Activated T-helper 2 cell treated with anti-CD3 and anti-CD28 coated beads, Interferon-gamma antibody, Interleukin-2, Interleukin-4, amounts not matched to agents 10 μg/mL and 5 μg/mL and 100 μg/mL, durations not matched to agents 14 hours and 24 hours and 36 hours (primary cell): ENCODE measurements around the gene MS4A18. TPM values are rescaled to one million over a fixed set of nuclear protein-coding genes. Genes with fewer than 3 reads are reported as not detected.
"Not testable (repeated sequence)": the region's sequence is repeated elsewhere in the genome, so short reads cannot be mapped to it uniquely, and the experiment has no call there.

ENCODE experiments used
- DNase-seq: peaks from one replicate; pipeline ENCODE4 v3.0.0; 2021; ENCODE audit warnings: low spot score
- H3K27ac Mint-ChIP-seq: one replicate; pipeline ENCODE4 v1.8.0; 2021; ENCODE audit warnings: mixed read lengths
- H3K27me3 Mint-ChIP-seq: one replicate; pipeline ENCODE4 v1.8.0; 2021; ENCODE audit warnings: low read depth, mixed read lengths
- H3K36me3 Mint-ChIP-seq: one replicate; pipeline ENCODE4 v1.8.0; 2021; ENCODE audit warnings: low read depth, mixed read lengths
- H3K4me1 Mint-ChIP-seq: one replicate; pipeline ENCODE4 v1.8.0; 2021; ENCODE audit warnings: low read depth, mixed read lengths
- H3K4me3 Mint-ChIP-seq: one replicate; pipeline ENCODE4 v1.8.0; 2021; ENCODE audit warnings: low read depth, mild to moderate bottlenecking, moderate library complexity, mixed read lengths
- H3K9me3 Mint-ChIP-seq: one replicate; pipeline ENCODE4 v1.8.0; 2021; ENCODE audit warnings: mixed read lengths
- intact Hi-C: fragments of 100-400 bp; cut with micrococcal nuclease; formaldehyde crosslinking; loops from one replicate; pipeline ENCODE4 v1.15.1; 2023
- total RNA-seq: library from RNA; stranded (reverse); gene quantifications from 2 replicates; pipeline ENCODE4 v1.2.3, GENCODE V29; 2022

MS4A18 gene
- total RNA-seq, 1 donor from 2014 or later, result not detected

DNA sequence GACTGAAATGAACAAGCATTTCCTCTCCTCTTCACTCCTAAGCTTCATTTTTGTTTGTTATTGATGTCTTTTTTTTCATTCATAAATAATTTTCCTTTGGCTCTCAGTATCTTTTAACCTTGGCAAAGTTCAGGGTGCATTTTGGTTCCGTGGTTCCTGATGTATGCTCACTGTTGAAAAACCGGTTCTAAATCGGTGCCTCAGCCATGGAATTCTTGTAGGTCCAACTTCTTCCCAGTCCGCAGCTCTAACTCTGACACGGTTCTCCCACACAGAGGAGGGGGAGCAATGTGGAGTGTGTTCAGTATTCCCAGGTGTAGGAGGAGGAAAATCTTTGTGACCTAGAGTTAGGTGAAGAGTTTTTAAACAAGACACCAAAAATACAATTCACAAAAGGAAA, 19.6 kb downstream of the MS4A18 start:
- peaks cover 5% of the 10 kb centered on the region for H3K9me3 Mint-ChIP-seq
- peaks cover 7% of the 10 kb centered on the region for H3K27me3 Mint-ChIP-seq
- intact Hi-C loops, result no loop called here

DNA sequence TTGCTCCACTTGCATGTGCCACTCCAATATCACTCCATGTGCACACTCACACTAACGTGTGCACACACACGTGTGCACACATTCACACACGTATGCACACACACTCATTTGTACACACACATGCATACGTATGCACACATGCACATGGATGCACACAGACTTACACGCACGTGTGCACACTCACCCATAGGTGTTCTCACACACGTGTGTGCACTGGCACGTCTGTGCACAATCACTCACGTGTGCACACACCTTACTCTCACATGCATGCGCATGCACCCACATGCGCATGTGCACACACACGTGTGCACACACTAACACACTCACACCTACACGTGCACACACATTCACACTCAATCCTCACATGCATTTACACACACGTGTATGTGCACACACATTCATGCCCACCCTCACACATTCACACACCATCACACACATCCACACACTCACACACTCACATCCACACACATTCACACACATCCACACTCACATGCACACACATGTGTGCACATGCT, 22.9 kb downstream of the MS4A18 start:
- Mint-ChIP-seq H3K27me3 (peaks cover 7% of the 10 kb centered on the region), H3K27ac (no peak overlapping the region), H3K36me3 (no peaks in the 10 kb centered on the region), H3K9me3 (peaks cover 5% of the 10 kb centered on the region), H3K4me1 (no peaks in the 10 kb centered on the region), H3K4me3 (no peak overlapping the region)
- DNase-seq, result no peak
- intact Hi-C loops, result no loop called here

More for the DNA sequence above, 19.6 kb downstream of the MS4A18 start:
- no peak for DNase-seq
- no peak overlapping the region for H3K27ac Mint-ChIP-seq
- no peaks in the 10 kb centered on the region for H3K4me1 Mint-ChIP-seq
- no peak overlapping the region for H3K4me3 Mint-ChIP-seq
- H3K36me3 Mint-ChIP-seq, result no peaks in the 10 kb centered on the region

DNA sequence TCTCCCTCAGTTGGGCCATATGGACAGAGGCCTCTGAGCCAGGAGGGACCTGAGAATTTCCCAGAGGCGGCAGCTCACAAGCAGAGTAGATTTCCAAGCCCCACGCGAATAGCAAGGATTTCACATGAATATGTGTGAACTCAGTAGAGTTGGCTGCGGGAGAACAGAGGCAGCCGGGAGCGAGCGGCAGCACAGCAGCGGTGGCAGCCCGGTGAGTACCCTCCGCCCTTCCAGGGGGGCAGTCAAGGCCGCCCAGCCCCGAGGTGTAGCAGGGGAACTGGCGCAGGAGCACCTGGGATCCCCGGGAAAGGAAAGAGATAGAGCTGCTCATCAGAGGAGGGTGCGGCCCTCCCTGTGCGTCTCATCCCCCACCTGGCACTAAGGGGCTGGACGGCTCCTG, 23.7 kb downstream of the MS4A18 start:
- no peak for DNase-seq
- no peaks in the 10 kb centered on the region for H3K36me3 Mint-ChIP-seq
- peaks cover 6% of the 10 kb centered on the region for H3K27me3 Mint-ChIP-seq
- no peaks in the 10 kb centered on the region for H3K4me1 Mint-ChIP-seq
- peaks cover 5% of the 10 kb centered on the region for H3K9me3 Mint-ChIP-seq
- H3K4me3 Mint-ChIP-seq, result no peak overlapping the region
- intact Hi-C loops, result no loop called here
- H3K27ac Mint-ChIP-seq, result no peak overlapping the region

DNA sequence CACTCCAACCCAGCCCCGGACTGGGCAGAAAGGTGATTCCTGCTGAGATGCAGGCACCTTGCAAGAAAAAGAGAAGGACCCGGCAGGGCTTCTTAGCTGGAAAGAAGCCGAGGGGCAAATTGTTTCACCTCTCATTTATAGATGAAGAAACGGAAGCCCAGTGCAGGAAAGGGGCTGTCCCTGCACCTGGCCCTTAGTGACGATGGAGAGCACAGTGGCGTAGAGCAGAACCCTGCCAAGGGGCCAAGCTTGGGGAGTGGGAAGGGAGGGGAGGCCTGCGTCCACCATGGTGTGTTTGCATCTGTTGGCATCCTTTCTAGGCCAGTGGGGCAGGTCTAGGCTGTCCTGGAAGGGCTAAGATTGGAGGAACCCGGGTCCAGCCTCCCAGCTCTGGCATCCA, 24.3 kb downstream of the MS4A18 start:
- H3K4me1 Mint-ChIP-seq, result no peaks in the 10 kb centered on the region
- intact Hi-C loops, result no loop called here
- H3K36me3 Mint-ChIP-seq, result no peaks in the 10 kb centered on the region
- H3K27ac Mint-ChIP-seq, result no peak overlapping the region
- peaks cover 7% of the 10 kb centered on the region for H3K27me3 Mint-ChIP-seq
- H3K9me3 Mint-ChIP-seq, result peaks cover 5% of the 10 kb centered on the region
- H3K4me3 Mint-ChIP-seq, result no peak overlapping the region
- no peak for DNase-seq

DNA sequence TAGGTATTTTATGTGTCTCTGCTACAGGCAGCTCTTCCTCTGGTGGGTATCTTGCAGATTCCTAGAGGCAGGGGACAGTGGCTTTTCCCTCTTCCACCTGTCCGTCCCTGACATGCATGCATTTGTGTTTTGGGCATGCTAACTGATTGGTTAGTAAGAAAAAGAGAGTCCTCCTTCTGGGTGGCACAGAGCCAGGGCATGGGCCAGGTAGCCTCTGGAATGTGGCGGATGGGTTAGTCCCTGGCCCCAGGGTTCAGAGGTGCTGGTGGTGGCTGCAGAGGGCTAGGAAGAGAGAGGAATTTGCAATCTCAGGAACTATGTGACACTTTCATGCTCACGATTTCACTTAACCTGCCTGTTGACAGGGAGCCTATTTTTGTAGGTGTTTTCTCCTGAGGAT, 26.4 kb downstream of the MS4A18 start:
- Mint-ChIP-seq H3K36me3 (no peaks in the 10 kb centered on the region), H3K9me3 (peaks cover 5% of the 10 kb centered on the region), H3K4me3 (no peak overlapping the region), H3K4me1 (no peaks in the 10 kb centered on the region), H3K27ac (no peak overlapping the region), H3K27me3 (peaks cover 7% of the 10 kb centered on the region)
- DNase-seq, result no peak
- intact Hi-C loops, result no loop called here

DNA sequence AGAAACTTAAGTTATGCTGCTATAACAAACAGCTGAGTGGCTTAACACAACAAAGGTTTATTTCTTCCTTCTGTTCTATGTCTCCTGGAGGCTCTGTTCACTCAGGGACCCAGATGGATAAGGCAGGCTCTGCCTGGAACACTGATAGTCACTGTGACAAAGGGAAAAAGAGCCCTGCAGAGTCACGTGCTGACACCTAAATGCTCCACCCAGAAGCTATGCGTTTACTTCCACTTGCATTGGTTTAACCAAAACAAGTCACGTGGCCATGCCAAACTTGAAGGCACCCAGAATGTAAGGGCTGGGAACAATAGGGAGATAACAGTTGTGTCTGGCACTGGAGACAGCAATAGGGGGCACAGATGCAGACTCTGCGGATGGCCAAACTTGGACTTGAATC, 28.8 kb downstream of the MS4A18 start:
- Mint-ChIP-seq H3K4me1 (no peaks in the 10 kb centered on the region), H3K9me3 (no peaks in the 10 kb centered on the region), H3K27ac (no peak overlapping the region), H3K36me3 (no peaks in the 10 kb centered on the region), H3K4me3 (no peak overlapping the region), H3K27me3 (peaks cover 9% of the 10 kb centered on the region)
- DNase-seq, result no peak
- intact Hi-C loops, result no loop called here

DNA sequence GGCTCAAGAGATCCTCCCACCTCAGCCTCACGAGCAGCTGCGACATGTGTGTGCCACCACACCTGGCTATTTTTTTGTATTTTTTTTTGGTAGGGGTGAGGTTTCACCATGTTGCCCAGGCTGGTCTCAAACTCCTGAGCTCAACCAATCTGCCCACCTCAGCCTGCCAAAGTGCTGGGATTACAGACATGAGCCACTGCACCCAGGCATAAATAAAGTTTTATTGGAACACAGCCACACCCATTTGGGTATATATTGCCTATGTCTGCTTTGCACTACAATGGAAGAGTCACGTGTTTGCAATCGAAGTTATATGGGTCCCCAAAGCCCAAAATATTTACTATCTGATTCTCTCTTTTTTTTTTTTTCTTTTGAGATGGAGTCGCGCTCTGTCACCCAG, 30.4 kb downstream of the MS4A18 start:
- DNase-seq, result no peak
- Mint-ChIP-seq H3K4me1 (no peaks in the 10 kb centered on the region), H3K4me3 (no peak overlapping the region), H3K27ac (no peak overlapping the region), H3K36me3 (no peaks in the 10 kb centered on the region), H3K27me3 (peaks cover 21% of the 10 kb centered on the region), H3K9me3 (no peaks in the 10 kb centered on the region)
- intact Hi-C loops, result no loop called here

DNA sequence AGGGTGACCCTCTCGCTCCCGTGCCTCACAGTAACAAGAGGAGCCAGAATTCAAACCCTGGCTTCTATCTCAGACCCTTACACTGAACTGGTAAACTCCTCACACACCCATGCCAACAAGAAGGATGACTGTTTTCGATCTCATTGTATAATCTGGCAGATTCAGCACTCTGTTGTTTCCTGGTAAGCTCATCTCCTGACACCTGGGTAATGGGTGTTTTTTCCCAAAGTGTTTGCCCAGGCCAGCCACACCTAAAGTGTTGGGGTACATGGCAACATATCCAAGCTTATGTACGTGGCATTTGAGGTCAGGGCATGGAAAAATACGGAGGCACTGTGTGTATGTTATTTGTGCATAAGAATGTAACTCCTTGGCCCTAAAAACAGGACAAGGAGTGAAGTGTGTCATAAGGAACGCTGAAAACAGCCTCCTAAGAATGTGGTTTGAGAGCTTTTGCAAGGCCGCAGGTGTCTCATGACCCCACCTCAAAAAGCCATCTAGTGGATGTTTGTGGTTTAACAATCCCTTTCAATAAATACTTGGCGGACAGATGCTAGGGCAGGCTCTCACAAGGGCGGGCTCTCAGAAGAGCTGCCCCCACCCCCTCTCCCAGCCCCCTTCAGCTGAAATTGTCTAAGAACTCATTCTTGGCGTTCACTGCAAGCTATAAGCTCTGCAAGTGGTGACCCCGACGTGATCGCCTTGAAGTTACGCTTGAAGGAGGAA, 31.9 kb downstream of the MS4A18 start, which contains the start of gene MS4A15:
MS4A15 (plus strand) TSS at position 561 of the 726 bp plus-strand sequence. CDS start 6,867 bp downstream, outside the sequence.
- peaks cover 31% of the 10 kb centered on the region for H3K27me3 Mint-ChIP-seq
- no peak within 1 kb of the TSS for H3K4me3 Mint-ChIP-seq
- no peak for DNase-seq
- no peaks in the 10 kb centered on the region for H3K36me3 Mint-ChIP-seq
- no peaks in the 10 kb centered on the region for H3K9me3 Mint-ChIP-seq
- H3K4me1 Mint-ChIP-seq, result no peaks in the 10 kb centered on the region
- intact Hi-C loops, result no loop called here
- no peak within 1 kb of the TSS for H3K27ac Mint-ChIP-seq

DNA sequence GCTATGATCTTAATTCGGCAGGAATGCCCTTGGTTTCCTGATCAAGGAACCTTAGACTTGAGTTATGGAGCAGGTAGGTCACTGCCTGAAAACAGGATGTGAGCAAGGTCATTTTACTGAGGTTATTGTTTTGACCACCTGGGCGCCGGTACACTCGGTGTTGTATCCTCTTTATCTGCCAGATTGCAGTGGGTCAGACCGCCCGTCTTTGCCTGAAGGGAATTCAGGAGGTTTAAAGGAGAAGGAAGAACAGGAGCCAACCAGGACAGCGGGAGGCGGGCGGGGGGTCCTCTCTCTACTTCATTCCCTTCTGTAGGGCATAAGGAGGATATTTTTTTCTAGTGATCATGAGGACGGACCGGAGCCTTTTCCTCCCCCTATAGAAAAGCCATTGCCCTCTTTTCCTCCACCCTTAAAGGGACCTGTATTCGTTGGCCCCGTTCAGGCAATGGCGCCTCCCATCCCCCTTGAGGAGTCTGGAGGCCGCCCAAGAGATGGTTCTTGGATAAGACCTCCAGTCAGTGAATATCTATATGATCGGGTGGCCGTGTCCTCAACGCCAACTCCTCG, 32.8 kb downstream of the MS4A18 start:
- no peaks in the 10 kb centered on the region for H3K4me1 Mint-ChIP-seq
- no peaks in the 10 kb centered on the region for H3K36me3 Mint-ChIP-seq
- intact Hi-C loops, result no loop called here
- peaks cover 35% of the 10 kb centered on the region for H3K27me3 Mint-ChIP-seq
- no peak overlapping the region for H3K4me3 Mint-ChIP-seq
- no peak overlapping the region for H3K27ac Mint-ChIP-seq
- DNase-seq, result no peak
- no peaks in the 10 kb centered on the region for H3K9me3 Mint-ChIP-seq

DNA sequence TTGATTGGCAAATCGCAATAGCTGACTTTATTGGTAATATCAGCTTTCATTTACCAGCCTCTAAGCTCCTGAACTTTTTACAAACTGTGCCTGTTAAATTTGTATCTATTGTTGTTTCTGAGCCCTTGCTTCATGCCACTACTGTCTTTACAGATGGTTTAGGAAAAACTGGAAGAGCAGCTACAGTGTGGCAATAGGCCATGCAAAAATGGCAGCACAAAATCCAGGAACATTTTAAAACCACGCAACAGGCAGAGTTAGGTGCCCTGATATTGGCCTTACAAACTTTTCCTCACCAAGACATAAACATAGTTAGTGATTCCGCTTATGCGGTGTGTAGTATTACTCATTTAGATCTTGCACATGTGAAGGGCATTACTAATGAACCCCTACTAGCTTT, 34.2 kb downstream of the MS4A18 start:
- DNase-seq, H3K27ac Mint-ChIP-seq, intact Hi-C loops, H3K4me1 Mint-ChIP-seq, H3K4me3 Mint-ChIP-seq, H3K9me3 Mint-ChIP-seq, H3K36me3 Mint-ChIP-seq: not testable (repeated sequence)
- H3K27me3 Mint-ChIP-seq, result peaks cover 31% of the 10 kb centered on the region

DNA sequence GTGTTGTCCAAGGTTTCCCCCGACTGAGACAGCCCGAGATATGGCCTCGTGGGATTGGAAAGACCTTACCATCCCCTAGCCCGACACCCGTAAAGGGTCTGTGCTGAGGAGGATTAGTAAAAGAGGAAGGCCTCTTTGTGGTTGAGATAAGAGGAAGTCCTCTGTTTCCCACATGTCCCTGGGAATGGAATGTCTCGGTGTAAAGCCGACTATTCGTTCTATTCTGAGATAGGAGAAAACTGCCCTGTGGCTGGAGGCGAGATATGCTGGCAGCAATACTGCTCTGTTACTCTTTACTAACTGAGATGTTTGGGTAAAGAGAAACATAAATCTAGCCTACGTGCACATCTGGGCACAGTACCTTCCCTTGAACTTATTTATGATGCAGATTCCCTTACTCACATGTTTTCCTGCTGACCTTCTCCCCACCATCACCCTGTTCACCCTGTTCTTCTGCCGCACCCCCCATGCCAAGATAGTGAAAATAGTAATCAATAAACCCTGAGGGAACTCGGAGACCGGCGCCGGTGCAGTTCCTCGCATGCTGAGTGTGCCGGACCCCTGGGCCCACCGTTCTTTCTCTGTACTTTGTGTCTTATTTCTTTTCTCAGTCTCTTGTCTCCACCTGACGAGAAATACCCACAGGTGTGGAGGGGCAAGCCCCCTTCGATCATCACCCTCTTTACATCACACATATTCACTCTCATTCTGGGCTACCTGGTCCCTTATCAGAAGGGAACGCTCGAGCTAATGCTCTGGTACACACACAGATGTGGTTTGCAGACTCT, 35.1 kb downstream of the MS4A18 start:
- H3K4me1 Mint-ChIP-seq, intact Hi-C loops, DNase-seq, H3K36me3 Mint-ChIP-seq, H3K4me3 Mint-ChIP-seq, H3K9me3 Mint-ChIP-seq, H3K27ac Mint-ChIP-seq: not testable (repeated sequence)
- H3K27me3 Mint-ChIP-seq, result peaks cover 31% of the 10 kb centered on the region

DNA sequence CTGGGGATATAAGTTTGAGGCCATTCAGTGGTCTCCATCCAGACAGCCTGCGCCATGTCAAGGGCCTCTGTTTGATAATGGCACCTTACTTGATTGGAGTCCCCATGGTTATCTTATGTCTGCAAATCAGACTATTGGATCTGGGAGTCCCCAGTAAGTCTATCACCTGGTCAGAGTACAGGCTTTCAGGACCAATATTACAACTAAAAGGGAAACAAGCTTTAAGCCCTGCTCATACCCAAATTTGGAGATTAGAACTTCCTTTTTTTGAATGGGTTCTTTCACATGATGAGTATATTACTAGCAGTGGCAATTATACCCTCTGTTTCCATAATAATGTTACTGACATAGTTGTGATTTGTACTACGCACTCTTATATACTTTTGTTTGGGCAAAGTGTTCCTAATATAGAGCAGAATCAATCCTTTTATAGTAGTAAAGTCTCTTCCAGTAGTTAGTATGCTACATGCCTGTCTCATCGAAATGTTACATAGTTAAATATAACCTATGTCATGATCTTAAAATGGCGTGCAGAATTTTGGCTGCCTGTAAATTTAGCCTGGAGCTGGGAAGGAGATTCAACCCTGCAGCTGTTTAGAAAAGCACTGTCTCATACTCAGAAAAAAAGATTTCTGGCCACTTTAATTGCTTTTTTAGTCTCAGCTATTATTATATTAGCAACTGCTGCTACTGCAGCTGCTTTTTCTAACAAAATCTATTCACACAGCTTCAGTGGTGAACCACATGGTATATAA, 37.1 kb downstream of the MS4A18 start:
- H3K27me3 Mint-ChIP-seq, result peaks cover 31% of the 10 kb centered on the region

More for the DNA sequence above, 37.1 kb downstream of the MS4A18 start:
- Mint-ChIP-seq H3K4me3 (no peak overlapping the region), H3K27ac (no peak overlapping the region), H3K36me3 (no peaks in the 10 kb centered on the region), H3K4me1 (peaks cover 12% of the 10 kb centered on the region), H3K9me3 (no peaks in the 10 kb centered on the region)
- no peak for DNase-seq
- intact Hi-C loops, result no loop called here
